Myocyte (in vitro differentiated cells): ENCODE data around the gene UBFD1. TPM values are rescaled to one million over a fixed set of nuclear protein-coding genes. Genes with fewer than 3 reads are reported as not detected.
"Not testable (repeated sequence)": the region's sequence is repeated elsewhere in the genome, so short reads cannot be mapped to it uniquely, and the experiment has no call there.

Experiments used
- DNase-seq: peaks from one replicate; pipeline ENCODE4 v3.0.0-alpha.2; 2012; ENCODE audit warnings: low read depth
- polyA plus RNA-seq: library from polyadenylated mRNA; unstranded; fragments of >200 nt; gene quantifications from one replicate; pipeline ENCODE4 v1.2.1, GENCODE V29; 2012; ENCODE audit warnings: missing spikeins
- total RNA-seq: library from RNA; depleted of rRNA; stranded (reverse); fragments of >200 nt; gene quantifications from 2 replicates; pipeline ENCODE4 v1.2.3, GENCODE V29; 2014

UBFD1 gene, protein sequence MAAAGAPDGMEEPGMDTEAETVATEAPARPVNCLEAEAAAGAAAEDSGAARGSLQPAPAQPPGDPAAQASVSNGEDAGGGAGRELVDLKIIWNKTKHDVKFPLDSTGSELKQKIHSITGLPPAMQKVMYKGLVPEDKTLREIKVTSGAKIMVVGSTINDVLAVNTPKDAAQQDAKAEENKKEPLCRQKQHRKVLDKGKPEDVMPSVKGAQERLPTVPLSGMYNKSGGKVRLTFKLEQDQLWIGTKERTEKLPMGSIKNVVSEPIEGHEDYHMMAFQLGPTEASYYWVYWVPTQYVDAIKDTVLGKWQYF
- total RNA-seq, result 234 and 277 TPM in 2 replicates
- 63.2 TPM for polyA plus RNA-seq

DNA sequence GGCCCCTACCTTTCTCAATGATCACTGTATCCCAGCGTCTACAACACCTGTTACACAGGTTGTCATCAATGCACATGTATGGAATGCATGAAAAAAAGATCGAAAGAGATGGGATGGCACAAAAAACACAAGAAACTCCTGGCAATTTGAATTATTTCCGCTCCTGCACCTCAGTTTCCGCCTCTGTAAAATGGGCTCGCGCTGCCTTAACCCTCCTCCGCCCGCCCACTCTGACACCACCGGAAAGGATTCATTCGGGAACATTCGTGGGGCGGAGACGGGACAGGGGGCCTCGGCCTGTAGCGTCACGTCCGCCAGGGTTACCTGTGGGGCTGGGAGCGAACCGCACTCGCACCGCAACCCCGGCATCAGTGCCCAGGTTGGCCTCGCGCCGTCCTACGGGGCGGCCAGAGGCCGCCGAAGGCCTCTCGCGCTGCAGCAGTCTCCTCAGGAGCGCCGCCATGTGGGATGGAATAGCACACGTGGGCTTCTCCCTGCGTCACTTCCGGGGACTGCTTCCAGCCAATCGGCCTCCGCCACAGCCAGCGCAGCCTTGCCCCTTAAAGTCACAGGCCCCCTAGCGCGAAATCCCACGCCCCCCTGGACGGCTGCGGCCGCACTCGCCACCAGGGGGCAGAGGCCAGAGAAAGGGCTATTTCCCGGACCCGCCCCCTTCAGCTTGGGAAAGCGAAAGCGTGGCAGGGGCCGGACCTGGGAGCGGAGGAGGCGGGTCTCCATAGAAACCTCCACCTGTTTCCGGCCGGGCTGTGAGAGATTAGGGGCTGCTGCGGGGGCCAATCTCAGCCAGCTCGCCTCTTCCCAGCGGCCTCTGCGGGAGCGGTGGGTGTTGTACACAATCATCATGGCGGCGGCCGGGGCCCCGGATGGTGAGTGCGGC lies at the start of gene UBFD1, which contains the start of gene EARS2:
Gene UBFD1 (plus strand): TSS at position 847 of the 898 bp plus-strand sequence. CDS start 16 bp downstream, at position 863.
Gene EARS2 (minus strand): TSS at position 470 of the 898 bp plus-strand sequence. CDS start 7 bp downstream, at position 463.
- peak; percentile 100 for DNase-seq

DNA sequence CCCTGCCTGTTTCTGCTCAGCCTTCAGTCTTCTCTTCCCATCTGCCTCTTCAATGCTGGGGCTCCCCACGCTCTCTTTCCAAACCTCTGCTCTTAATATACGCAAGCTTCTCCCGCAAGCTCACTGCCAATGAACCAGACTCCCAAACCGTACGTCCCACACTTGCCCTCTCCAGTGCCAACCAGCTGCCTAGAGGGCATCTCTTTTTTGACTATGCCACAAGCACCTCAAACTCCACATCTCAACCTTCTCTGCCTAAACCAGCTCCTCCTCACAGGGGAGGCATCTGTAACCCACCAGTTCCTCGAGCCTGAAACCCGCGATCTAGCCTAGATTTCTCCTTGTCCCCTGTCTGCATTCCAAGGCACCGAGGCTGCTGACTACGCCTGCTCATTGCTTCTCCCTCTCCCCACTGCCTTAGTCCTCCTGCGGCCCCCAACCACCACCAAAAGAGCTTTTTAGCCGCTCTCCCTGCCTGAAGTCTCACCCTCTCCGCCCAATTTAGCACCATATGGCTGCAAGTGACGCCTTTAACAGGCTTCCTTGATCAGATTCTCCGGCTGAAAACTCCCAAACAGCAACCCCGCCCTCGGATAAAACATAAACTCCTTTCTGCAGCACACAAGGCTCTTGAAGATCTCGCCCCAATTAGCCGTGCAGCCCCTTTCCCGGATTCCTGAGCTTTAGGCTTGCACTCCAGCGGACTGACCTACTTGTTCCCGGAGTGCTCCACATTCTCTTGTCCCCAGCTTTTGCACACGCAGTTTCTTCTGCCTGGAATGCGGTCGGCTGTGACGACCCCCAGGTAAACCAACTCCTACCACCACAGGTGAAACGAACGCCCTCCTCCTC lies 48.7 kb upstream of the UBFD1 start:
- no peak for DNase-seq

DNA sequence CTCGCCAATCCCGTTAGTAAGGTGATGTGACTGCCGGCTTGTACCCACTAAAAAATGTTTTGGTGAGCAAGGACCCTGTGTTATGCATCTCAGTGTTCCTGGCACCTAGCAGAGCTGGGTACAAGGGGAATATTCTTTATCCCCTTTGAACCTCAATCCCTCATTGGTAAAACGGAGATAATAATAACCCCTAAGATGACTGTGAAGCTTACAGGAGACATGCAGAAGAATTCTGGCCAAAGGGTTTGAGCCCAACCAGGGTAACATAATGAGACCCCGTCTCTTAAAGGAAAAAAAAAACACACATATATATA lies 48.1 kb upstream of the UBFD1 start:
- no peak for DNase-seq

DNA sequence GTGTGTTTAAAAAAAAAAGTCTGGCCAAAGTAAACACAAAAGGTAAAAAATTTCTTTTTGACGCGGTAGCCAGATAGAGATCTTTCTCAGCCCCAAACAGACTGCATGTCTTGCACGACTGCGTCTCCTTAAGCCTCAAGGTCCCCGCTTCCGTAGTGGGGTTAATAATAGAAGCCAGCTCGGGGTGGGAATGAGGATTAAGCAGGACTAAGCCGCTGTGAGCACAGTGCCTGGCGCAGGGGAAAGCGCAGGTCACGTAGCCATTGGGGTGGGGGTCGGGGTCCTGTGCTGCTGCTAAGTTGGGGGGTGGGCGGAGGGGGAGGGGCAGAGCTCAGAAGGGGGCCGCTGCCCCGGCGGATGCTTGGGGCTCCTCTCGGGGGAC lies 47.8 kb upstream of the UBFD1 start:
- DNase-seq, result peak; percentile 62

DNA sequence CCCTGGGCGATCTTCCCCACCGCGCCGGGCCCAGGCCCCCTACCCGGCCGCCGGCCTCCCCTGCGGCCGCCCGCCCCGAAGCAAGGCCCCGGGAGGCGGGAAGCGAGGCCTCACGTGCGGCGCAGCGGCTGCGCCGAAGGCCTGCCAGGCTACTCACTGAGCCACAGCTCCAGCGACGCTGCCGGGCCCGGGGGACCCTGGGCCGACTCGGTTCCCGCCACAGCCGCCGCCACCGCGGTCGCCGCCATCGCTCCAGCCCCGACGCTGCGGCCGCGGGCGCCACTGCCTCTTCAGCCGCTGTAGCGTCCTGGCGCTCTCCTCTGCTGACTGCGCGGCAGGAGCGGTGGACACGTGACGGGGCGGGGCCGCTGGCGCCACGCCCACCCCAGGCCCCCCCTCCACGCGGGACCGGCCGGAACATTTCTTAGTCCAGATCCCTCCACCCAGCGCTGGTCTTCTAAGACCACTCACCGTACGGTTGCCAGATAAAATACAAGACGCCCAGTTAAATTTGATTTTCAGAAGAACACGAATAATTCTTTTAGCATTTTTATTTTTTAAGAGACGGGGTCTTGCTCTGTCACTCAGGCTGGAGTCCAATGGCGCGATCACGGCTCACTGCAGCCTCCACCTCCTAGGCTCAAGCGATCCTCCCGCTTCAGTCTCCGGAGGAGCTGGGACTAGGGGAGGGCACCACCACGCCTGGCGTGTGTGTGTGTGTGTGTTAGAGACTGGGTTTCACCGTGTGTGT lies 47.2 kb upstream of the UBFD1 start, which contains the start of gene GGA2:
Gene GGA2 (minus strand): TSS at position 331 of the 751 bp plus-strand sequence. CDS start 83 bp downstream, at position 248.
- peak; percentile 82 for DNase-seq

DNA sequence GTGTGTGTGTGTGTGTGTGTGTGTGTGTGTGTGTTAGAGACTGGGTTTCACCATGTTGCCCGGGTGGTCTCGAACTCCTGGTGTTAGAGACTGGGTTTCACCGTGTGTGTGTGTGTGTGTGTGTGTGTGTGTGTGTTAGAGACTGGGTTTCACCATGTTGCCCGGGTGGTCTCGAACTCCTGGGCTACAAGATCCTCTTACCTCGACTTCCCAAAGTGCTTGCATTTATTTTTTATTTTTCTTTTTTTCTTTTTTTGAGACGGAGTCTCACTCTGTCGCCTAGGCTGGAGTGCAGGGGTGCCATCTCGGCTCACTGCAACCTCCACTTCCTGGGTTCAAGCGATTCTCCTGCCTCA lies 46.6 kb upstream of the UBFD1 start:
- DNase-seq, result not testable (repeated sequence)

DNA sequence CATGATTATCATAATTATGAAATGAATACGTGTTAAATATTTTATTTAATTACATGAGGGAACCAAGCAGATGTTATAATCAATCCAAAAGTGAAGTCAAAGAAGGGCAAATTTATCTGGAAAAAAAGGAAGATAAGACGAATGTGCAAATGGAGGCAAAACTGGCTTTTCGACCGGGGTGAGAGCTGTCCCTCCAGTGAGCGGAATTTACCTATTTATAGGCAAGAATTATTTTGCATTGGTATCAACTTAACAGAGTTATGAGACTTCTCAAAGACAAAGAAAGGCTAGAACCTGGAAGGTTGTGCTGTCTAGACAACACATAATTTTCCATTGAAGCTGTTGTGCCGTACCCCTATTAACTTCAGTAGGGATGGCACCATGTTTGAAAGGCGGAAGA lies 45.8 kb upstream of the UBFD1 start:
- no peak for DNase-seq

DNA sequence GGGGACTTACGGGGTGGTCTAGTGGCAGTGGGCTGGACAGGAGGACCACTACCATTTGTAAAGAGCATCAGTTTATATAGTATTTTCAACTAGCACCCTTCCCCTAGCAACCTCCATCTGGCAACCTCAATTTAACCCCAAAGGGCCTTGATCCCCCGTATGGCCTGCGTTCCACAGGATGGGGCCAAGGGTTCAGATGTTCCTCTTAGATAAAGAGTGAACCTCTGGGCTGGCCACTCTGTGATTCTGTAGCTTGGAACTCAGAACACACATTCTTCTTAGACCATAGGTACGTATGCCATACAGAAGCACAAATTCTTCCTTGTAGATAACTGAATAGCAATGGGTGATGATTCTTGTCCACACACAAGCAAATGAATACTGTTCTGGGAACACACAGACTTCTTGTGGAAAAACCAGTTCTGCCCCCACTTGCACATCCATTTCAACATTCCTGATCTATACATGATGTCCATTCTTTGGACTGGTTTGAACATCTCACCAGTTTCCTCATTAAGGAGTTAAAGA lies 45.3 kb upstream of the UBFD1 start:
- no peak for DNase-seq

DNA sequence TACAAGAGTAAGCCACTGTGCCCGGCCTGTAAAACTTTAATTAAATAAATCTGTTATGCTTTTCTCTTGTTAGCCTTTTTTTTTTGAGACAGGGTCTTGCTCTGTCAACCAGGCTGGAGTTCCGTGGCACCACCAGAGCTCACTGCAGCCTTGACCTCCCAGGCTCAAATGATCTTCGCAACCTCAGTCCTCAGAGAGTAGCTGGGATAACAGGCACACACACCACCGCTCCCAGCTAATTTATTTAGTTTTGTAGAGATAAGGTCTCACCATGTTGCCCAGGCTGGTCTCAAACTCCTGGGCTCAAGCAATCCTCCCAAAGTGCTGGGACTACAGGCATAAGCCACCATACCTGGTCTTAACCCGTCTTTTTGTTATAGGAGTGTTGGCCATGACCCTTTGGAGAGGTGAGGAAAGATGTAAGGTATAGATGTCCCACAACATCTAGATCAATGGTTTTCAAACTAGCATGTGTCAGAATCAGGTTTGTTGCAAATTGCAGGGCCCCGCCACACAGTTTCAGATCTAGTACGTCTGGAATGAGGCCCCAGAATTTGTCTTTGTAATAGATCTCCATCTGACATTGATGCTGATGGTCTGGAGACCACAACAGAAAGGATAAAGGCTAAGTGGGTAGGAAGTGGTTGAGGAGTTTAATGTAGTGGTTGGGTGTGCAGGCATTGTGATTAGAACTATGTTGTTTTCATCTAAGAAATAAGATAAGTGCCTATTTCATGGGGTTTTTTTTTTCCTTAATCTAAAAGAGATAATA lies 43.0 kb upstream of the UBFD1 start:
- DNase-seq, result no peak

DNA sequence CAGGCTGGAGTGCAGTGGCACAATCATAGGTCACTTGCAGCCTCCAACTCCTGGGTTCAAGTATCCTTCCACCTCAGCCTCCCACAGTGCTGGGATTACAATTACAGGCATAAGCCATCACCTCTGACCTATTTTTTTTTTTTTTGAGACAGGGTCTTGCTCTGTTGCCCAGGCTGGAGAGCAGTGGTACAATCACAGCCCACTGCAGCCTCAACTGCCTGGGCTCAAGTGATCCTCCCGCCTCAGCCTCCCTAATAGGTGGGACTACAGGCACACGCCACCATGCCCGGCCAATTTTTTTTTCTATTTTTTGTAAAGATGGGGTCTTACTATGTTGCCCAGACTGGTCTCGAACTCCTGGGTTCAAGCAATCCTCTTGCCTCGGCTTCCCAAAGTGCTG lies 41.6 kb upstream of the UBFD1 start:
- no peak for DNase-seq

DNA sequence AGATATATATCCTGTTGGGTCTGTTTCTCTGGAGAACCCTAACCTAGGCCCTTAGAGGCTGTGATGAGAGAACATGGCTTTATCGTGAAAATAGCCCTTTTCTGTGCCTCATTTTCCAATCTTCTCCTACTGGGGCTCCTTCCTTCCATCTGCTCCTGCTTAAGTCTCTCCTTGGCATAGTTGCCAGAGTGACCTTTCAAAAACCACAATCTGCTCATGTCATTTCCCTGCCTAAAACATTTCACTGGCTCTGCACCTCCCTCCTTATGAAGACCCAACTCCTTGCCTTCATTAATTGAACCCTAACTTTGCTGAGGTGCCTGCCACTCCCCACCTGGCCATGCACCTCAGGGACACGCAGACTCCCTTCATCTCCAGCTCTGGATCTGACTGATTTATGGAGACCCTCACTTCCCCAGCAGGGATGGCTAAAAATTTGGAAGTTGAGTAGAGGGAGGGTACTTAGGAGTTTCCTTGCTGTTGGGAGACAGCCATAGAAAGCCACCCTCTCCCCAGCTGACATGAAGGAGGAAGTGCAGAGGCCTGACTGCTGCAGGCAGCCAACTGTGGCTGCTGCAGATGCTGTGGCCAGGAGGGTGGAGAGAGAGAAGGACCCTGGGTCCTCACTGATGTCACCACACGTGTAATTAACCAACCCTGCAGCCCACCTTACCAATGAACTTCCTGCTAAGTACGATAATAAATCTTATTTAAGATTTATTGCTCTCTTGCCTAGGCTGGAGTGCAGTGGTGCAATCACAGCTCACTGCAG lies 41.0 kb upstream of the UBFD1 start:
- DNase-seq, result no peak

DNA sequence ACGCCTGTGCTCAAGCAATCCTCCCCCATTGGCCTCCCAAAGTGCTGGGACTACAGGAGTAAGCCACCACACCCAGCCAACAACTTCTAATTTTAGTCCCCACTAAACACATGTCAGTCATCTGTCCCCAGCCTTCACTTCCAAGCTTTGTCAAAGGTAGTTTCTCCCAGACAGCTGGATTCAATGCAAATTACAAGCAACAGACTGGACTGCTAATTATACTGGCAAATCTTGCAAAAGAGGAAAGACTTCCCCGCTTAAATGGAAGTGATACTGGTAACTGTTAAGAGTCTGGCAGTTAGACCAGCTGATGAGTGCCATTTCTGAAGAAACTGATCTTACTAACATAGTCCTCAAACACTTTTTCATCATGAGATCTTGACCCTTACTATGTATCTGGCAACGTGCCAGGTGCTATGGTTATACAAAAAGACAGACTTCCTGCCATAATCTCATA lies 39.1 kb upstream of the UBFD1 start:
- DNase-seq, result peak; percentile 53

DNA sequence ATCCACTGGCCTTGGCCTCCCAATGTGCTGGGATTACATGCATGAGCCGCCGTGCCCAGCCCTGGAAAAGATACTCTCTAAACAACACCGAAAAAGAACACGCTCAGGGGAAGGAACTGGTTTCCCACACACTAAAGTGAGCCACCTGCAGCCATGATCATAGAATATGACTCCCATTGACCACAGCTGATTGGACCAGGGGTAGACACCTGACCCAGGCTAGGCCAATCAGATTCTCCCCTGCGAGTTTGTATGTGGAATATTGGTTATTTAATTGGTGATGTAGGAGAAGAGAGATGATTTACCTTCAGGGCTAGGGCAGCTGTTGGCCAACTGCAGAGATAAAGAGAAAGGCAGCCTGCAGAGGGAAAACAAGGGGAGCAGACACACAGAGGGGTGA lies 38.2 kb upstream of the UBFD1 start:
- no peak for DNase-seq

DNA sequence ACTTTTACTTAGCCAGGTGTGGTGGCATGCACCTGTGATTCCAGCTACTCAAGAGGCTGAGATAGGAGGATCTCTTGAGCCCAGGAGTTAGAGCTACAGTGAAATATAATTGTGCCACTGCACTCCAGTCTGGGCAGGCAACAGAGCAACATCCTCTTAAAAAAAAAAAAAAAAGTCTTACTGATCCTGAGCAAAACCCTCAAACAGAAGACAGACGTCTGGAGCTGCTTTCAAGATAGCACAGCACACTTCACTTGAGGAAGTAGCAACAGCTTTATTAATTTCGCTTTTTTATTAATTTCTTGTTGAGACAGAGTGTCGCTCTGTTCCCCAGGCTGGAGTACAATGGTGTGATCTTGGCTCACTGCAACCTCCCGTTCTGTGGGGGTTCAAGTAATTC lies 37.0 kb upstream of the UBFD1 start:
- DNase-seq, result no peak

DNA sequence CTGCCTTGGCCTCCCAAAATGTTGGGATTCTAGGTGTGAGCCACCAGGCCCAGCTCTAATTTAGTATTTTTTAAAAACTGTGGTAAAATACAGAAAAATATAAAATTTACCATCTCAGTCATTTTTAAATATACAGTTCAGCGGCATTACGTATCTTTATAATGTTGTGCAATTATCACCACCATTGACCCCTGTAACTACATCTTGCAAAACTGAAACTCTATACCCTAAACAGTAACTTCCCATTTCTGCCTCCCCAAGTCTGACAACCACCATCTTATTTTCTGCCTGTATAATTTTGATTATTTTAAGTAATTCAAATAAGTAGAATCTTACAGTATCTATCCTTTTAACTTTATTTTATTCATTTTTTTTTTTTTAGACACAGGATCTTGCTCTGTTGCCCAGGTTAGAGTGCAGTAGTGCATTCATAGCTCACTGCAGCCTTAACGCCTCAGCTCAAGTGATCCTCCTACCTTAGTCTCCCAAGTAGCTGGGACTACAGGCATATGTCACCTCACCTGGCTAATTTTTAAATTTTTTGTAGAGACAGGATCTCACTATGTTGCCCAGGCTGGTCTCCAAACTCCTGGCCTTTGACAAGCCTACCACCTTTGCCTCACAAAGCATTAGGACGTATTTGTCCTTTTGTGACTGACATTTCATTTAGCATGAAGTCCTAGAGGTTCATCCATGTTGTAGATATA lies 36.3 kb upstream of the UBFD1 start:
- DNase-seq, result no peak

DNA sequence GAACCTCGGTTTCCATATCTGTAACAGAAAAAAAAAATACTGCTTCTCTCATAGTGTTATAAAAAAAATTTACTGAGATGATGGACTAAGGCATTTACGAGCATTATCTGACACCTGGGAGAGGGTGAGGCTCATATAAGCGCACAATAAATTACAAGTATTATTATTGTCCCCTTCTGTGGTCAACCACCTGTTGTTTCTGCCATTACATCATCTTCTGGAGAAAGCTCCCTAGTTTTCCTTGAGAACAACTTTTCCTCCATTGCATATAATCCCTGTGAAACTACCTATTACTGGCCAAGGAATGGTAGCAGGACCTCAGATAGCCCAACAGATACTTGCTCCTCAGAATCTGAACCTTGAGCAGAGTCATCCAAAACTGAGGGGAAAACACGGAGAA lies 35.6 kb upstream of the UBFD1 start:
- DNase-seq, result peak; percentile 50

DNA sequence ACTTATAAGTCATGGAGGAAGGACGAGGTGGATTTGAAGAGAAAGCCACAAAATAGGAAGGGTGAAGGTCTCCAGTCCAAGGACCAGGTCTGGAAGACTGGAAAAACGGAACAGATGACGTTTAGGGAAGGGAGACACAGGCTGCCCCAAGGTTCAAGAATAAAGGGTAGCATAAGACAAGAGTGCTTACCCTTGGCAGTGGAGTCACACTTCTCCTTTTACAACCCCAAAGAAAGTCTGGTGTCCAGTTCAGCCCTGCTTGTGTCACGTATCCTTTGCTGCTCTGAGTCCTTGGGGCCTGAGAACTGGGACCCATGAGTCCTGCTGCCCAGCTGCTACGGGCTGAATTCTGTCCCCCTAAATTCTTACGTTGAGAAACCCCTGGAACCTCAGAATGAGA lies 34.2 kb upstream of the UBFD1 start:
- no peak for DNase-seq

DNA sequence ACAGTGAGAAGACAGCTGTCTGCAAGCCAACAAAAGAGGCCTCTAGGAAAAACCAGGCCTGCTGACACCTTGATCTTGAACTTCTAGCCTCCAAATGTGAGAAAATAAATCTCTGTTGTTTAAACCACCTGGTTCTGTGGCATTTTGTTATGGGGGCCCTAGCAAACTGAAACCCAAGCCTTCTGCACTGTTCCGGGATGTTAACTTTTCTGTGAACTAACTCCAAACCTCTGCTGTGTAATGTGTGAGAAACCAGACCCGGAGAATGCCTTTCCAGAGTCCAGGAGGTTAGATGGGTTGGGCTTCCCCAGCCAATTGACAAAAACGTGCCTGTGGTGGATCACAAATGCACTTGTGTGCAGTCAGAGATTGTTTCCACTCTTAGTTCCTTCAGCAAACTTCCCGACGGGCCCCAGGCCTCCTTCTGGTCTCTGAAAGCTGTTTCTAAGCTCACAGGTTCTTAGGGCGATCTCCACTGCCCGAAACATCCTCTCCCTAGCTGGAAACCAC lies 33.6 kb upstream of the UBFD1 start:
- DNase-seq, result peak; percentile 80
